ENCODE data around the gene SPCS3. TPM values are rescaled to one million over a fixed set of nuclear protein-coding genes. Genes with fewer than 3 reads are reported as not detected.

SPCS3 gene
- total and polyA plus RNA-seq, 10 donors: 20.6 to 164 (median 133) TPM

DNA sequence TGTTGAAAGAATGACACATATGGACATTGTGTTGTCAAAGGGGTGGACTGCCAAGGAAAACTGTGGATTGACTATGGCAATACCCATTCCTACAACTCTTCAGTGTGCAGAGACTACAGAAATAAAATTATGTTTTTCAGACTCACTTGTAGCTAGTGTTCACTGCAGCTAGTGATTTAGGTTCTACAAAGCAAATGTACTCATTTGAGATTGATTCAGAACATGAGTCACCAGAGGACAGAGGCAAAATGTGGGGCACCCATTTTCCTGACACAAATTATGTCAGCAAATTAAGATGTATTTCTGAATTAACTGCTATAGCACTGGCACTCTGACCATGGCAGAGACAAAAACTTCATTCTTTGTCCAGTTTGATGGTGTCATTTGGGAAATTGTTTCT lies 40.7 kb downstream of the SPCS3 start:
- no peaks in the 10 kb centered on the region for H3K36me3 ChIP-seq
- no peak overlapping the region for H3K4me3 ChIP-seq
- DNase-seq: no peak
- H3K9me3 ChIP-seq: no peaks in the 10 kb centered on the region
- TF ChIP-seq, protein P1, sequence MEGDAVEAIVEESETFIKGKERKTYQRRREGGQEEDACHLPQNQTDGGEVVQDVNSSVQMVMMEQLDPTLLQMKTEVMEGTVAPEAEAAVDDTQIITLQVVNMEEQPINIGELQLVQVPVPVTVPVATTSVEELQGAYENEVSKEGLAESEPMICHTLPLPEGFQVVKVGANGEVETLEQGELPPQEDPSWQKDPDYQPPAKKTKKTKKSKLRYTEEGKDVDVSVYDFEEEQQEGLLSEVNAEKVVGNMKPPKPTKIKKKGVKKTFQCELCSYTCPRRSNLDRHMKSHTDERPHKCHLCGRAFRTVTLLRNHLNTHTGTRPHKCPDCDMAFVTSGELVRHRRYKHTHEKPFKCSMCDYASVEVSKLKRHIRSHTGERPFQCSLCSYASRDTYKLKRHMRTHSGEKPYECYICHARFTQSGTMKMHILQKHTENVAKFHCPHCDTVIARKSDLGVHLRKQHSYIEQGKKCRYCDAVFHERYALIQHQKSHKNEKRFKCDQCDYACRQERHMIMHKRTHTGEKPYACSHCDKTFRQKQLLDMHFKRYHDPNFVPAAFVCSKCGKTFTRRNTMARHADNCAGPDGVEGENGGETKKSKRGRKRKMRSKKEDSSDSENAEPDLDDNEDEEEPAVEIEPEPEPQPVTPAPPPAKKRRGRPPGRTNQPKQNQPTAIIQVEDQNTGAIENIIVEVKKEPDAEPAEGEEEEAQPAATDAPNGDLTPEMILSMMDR (IDR thresholded peaks at IDR 0.05 in 8 of 11, conservative IDR thresholded peaks at IDR 0.05 in 3 of 11): no peak
- TF ChIP-seq POLR2AphosphoS5 (IDR thresholded peaks at IDR 0.05) (no peak), POLR2A (IDR thresholded peaks at IDR 0.05) (no peak)
- H3K27me3 ChIP-seq (replicated peaks in 1 of 7): no peaks in the 10 kb centered on the region
- no peak overlapping the region for H3K27ac ChIP-seq
- intact Hi-C loops (cut with DNase I; ENCODE audit: low total_unique reads): no loop called here
- H3K4me1 ChIP-seq: no peaks in the 10 kb centered on the region

DNA sequence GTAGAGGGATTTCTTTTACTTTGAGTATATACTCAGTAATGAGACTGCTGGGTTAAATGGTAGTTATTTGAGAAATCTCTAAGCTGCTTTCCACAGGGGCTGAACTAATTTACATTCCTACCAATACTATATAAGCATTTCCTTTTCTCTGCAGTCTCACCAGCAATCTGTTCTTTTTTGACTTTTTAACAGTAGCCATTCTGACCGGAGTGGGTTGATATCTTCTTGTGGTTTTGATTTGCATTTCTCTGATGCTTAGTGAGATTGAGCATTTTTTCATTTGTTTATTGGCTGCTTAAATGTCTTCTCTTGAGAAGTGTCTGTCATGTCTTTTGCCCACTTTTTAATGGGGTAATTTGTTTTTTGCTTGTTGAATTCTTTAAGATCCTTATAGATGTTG lies 43.3 kb downstream of the SPCS3 start:
- no peaks in the 10 kb centered on the region for H3K36me3 ChIP-seq
- no peak overlapping the region for H3K27ac ChIP-seq
- H3K9me3 ChIP-seq: peaks cover 0 to 24% (median 14%) of the 10 kb centered on the region in 8 donors
- 50 to 68% (median 57%) methylated on average over 1 of the region's 1 CpG for WGBS, 5 donors
- H3K4me1 ChIP-seq: no peaks in the 10 kb centered on the region
- H3K27me3 ChIP-seq (replicated peaks in 1 of 7): no peaks in the 10 kb centered on the region
- DNase-seq: no peak
- TF ChIP-seq, protein P1 (IDR thresholded peaks at IDR 0.05 in 8 of 11, conservative IDR thresholded peaks at IDR 0.05 in 3 of 11): no peak
- TF ChIP-seq POLR2A (IDR thresholded peaks at IDR 0.05) (no peak), POLR2AphosphoS5 (IDR thresholded peaks at IDR 0.05) (no peak)
- intact Hi-C loops (cut with DNase I; ENCODE audit: low total_unique reads): no loop called here
- H3K4me3 ChIP-seq: no peak overlapping the region

DNA sequence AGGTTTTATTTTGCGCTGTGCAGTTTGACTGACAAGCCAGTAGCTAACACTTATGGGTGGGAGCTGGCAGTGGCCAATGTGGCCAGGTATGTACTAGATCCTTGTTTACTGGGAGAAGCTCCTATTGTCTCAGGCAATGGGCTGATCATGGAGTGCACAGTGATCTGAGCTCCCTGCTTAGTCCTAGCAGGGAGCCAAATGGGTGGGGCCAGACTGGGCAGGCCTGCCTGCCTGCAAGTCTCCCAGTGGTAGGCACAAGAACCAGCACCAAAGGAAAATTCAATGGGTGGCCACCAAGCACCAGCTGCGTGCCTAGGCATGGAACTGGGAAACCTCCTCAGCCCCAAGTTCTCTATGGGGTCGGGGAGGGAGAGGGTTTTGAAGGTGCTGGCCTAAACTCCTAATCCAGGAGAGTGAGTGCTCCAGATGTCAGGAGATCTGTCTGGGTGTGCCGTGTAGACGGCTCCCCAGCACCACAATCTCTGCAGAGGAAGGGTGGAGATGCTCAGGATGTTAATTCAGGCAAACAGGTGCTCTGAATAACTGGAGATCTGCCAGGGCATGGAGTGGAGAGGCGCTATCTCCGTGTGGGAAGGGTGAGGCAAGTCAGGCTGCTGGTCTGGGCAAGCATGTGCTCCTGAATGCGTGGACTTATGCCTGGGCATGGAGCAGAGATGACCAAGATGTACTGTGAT lies 48.2 kb downstream of the SPCS3 start:
- H3K27ac ChIP-seq: no peak overlapping the region
- no peaks in the 10 kb centered on the region for H3K27me3 ChIP-seq (replicated peaks in 1 of 7)
- intact Hi-C loops (cut with DNase I; ENCODE audit: low total_unique reads): no loop called here
- no peak overlapping the region for H3K4me3 ChIP-seq
- DNase-seq: no peak
- H3K4me1 ChIP-seq: no peaks in the 10 kb centered on the region
- H3K36me3 ChIP-seq: no peaks in the 10 kb centered on the region
- TF ChIP-seq POLR2A (IDR thresholded peaks at IDR 0.05) (no peak), POLR2AphosphoS5 (IDR thresholded peaks at IDR 0.05) (no peak)
- TF ChIP-seq, protein P1 (IDR thresholded peaks at IDR 0.05 in 8 of 11, conservative IDR thresholded peaks at IDR 0.05 in 3 of 11): no peak
- WGBS, 5 donors: 73 to 87% (median 81%) methylated on average over 8 of the region's 8 CpGs
- H3K9me3 ChIP-seq: peaks cover 0 to 27% (median 16%) of the 10 kb centered on the region in 8 donors

DNA sequence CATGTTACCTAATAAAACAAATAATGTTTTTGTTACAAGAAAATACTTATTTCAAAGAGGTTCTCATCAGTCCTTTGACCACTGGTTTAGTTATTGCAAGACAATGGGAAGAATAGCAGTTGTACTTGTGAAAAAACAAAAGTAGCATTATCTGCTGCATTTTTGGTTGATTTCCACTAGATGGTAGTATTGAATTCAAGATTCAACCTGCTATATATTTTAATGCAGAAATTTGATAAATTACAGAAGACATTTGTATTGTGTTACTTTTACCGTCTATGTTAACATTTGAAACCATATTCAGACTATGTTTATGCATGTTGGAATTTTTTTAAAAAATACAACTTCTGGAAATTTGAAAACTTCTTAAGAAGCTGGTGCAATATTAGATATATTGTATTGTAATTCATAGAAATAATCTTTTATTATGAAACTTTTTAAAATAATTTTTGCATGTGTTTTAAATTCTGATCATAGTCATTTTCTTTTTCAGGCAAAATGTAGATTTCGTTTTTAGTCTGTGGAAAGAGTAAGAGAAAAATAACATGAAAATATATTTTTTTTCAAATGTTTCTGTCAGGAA lies 56.4 kb downstream of the SPCS3 start:
- no peaks in the 10 kb centered on the region for H3K27me3 ChIP-seq (replicated peaks in 1 of 7)
- H3K27ac ChIP-seq: no peak overlapping the region
- no peaks in the 10 kb centered on the region for H3K4me1 ChIP-seq
- TF ChIP-seq POLR2AphosphoS5 (IDR thresholded peaks at IDR 0.05): no peak
- TF ChIP-seq, protein P1 (IDR thresholded peaks at IDR 0.05 in 8 of 11, conservative IDR thresholded peaks at IDR 0.05 in 3 of 11): peak in 9 of 11 experiments; percentile 8 to 63 (median 39)
- WGBS, 5 donors: 5 to 19% (median 8%) methylated on average over 2 of the region's 2 CpGs
- no peaks in the 10 kb centered on the region for H3K9me3 ChIP-seq
- no peak for DNase-seq
- intact Hi-C loops (cut with DNase I; ENCODE audit: low total_unique reads): no loop called here
- no peaks in the 10 kb centered on the region for H3K36me3 ChIP-seq
- H3K4me3 ChIP-seq: no peak overlapping the region
